Stimulated activated CD8-positive, alpha-beta memory T cell treated with anti-CD3 and anti-CD28 coated beads, Interleukin-4, amount 100 ng/mL, for 1 hour (primary cell): Measurements from ENCODE around the gene SETBP1.

ENCODE experiments used
- DNase-seq, 2 donors: peaks; one replicate each; pipeline ENCODE4 v3.0.0-alpha.2; 2020; ENCODE audit warnings: low read depth in 2 of 2, low spot score in 1 of 2

Gene SETBP1

DNA sequence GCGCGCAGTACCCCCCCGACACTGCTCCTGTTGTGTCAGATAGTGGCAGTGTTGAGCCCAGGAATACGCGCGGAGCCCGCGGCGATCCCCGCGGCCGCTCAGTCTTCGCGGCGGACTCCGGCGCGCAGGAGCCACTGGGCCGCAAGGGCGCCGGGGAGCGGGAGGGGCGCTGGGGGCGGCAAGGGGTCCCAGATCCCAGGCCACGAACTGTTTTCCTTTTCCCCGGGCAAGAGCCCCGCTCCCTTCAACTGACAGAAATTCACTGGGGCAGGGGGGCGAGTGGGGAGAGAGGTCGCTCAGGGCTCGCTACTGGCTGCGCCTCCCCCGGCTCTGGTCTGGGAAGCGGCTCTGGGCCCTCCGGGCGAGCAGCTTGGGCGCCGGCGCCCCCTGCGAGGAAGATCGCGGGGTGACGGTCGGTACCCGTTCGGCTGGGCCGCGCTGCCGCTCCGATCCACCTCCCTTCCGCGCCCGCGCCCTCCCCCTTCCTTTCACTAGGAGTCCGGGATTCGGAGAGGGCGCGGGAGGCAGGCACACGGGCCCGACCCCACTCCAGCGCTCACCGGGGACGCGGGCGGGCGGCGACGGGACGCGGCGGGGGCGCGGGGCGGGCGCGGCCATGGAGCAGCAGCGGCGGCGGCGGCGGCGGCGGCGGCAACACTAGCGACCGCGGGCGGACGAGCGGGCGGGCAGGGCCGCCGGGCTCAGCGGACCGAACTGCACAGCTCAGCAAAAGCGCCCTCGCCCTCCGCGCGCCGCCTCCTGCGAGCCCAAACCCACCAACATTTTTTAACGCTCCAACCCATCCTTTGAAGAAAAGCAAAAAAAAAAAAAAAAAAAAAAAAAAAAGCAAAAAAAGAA lies 1.4 kb upstream of the SETBP1 start:
- peak; percentile 41 to 51 for DNase-seq

DNA sequence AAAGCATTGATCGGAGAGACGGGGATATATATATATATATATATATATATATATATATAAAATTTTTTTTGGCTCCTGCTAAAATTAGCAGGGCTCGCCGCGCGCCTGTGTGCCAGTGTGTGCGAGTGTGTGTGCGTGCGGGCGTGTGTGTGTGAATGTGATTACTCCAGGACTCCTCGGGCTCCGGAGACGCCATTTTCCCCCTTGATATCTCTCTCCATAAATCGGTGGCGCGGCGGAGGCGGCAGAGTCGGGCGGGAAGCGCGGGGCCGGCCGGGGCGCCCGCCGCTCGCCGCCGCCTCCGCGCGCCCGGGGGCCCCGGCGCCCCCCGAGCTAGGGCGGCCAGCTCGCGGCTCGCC lies 795 bp upstream of the SETBP1 start:
- no peak for DNase-seq

DNA sequence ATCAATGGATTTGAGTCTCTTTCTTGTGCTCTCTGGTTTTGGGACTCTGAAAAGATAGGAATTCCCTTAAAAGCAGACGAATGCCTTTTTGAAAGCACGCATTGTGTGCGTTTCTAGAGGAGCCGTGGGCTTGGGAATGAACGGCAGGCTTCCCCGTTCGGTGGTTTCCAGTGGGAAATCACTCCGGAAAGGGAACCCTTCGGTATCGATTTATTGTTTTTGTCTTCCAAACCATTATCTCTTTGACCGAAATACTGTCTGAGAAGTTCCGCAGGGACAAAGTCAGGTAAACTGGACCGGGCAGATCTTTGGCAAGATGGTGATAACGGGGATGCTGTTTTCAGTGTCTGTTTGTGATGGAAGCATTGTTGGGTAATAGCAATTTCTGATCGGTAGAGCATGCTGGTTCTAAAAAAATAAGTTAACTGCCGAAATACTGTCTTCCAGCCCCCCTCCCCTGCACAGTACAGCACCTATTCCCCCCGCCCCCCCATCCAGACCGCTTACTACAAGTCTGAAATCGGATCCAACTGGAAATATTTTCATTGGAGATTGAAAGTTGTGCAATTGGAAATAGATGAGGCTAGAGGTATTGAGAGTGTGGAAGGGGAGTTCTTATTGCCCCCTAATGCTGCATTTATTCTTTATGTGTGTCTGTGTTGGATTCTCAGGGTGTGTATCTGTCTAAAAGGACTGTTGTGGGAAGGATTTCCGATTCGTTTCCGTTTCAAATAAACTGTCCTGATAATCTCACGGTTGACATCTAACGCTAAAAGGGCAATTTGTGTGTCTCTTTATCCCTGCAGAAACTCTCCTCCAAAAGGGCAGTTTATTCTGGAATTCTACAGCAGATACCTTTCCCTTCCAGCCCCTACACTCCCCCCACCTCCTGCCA lies 635 bp downstream of the SETBP1 start:
- DNase-seq = no peak

GRCh38 chr18:44682201-44682870 lies 1.6 kb downstream of the SETBP1 start:
- DNase-seq = no peak

- no peak for DNase-seq
These were observed 2.2 kb downstream of the SETBP1 start for GRCh38 chr18:44682871-44683221.

- DNase-seq = no peak
These were observed 2.9 kb downstream of the SETBP1 start for GRCh38 chr18:44683556-44683955.

DNA sequence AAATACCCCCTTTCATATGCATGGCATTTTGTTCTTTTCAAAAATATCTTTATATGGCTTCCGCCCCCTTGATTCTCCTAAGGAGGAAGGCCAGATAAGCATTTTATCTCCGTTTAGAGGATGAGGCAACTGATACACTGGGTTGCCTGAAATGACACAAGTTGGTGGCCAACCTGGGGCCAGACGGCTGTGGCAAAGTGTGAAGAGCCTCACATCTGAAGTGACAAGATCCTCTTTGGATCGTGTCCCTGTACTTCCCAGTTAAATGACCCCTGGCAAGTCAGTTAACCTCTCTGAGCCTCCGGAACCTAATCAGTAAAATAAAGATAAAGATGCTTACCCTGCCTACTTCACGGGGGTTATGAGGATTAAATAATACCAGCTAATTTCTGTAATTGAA lies 4.6 kb downstream of the SETBP1 start:
- no peak for DNase-seq

- no peak for DNase-seq
These were observed 5.5 kb downstream of the SETBP1 start for GRCh38 chr18:44686156-44686555.

DNA sequence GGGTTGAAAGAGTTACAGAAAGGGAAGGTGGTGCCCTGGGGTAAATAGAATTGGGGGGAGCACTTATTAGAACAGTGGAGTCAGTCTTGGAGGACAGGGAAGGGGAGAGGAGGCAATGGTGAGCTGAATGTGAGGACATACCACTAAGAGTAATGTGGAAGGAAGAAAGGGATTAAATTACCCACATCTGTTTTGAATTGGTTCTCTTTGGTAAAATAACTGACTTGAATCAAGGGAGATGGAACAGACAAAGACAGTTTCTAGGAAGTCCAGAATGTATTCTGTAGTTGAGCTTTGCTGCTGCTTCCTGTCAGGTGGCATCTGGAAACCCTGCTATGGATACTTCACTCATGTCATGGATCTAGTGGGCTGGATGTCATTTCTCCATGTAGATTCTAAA lies 6.7 kb downstream of the SETBP1 start:
- DNase-seq = no peak

GRCh38 chr18:44689736-44690135 lies 9.0 kb downstream of the SETBP1 start:
- DNase-seq = no peak

- DNase-seq = no peak
These were observed 10.6 kb downstream of the SETBP1 start for GRCh38 chr18:44691148-44691925.

DNA sequence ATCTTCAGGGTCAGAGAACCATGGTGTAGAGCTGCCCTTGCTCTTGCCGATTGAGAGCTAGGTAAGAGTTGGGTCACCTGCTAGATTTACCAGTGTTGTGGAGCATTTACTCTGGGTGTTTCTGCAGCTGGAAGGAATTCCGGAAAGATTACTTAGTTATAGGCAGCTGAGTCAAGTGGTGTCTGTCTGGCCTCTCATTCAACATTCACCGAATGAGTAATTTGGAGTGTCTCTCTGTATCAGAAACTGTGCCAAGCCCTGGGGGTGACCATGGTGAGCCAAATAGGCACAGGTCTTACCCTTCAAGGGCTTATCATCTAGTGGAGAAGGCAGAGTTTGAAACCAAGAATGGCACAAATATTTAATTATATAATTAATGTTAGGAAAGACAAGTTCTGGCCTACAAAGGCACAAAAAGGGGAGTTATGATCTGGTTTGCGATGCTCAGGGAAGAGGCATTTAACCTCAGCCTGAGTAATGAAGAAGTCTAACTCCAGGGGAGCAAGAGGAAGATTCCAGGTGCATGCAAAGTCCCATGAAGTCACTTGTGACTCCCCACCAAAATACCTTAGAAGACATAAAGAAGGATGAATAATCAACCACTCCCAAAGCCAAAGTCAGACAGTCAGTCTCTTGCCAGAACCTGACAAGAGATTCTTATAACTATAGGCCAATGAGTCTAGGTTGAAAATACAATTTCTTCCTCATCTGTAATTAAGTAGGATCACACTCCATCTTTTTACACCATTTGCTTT lies 12.5 kb downstream of the SETBP1 start:
- DNase-seq = no peak

DNA sequence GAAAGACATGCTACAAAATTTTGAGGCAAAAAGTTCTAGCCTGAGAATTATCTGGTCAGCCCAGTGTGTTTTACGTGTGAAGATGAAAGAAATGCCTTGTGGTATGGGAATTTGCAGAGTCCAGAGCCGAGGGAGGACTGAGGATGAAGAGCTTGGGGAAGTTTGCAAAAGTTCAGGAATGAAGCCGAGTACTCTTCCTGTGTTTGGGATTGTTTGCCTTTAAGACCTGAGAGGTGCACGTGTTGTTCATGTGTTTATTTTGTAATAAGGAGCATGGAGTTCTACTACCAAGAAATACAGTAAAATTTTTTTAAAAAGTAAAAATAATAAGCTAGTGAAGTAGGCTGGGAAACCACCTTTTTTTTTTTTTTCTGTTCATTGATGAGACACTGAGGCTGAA lies 14.8 kb downstream of the SETBP1 start:
- no peak for DNase-seq

DNA sequence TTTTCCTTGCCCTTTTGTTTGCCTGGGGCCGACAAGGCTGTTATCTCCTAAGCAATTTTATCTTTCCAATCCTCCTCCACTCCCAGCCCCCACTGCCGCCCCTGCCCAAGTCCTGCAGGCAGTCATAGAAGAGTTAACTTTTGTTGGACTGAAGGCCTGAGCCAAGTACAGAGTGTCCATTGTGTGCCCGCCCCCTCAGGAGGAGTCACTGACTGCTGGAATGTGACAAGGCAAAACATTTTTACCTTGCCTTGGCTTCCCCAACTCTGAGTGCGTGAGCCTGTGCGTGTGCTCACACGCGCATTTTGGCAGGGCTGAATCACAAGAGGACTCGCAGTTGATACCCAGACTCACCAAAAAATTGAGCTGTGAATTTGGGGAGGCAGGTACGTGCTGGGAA lies 16.2 kb downstream of the SETBP1 start:
- no peak for DNase-seq

- DNase-seq = no peak
These were observed 16.6 kb downstream of the SETBP1 start for GRCh38 chr18:44697315-44697714.

DNA sequence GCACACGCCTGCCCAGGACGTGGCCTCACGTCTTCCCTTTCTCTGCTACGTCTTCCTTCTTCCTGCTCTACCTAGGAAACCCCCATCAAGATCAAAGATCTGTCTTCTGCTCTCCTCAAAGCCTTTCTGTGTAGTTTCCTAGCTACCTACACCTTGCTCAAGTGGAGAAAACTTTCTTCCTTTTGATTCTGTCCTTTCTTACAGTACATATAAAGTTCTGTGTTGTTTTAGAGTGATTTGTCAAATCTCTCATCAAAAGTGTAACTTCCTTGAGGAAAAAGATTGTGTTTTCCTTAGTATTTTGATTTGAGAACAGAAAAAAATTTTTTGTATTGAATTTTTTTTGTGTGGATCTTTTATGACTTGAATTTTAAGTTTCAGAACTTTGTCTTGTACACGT lies 17.8 kb downstream of the SETBP1 start:
- DNase-seq = no peak

DNA sequence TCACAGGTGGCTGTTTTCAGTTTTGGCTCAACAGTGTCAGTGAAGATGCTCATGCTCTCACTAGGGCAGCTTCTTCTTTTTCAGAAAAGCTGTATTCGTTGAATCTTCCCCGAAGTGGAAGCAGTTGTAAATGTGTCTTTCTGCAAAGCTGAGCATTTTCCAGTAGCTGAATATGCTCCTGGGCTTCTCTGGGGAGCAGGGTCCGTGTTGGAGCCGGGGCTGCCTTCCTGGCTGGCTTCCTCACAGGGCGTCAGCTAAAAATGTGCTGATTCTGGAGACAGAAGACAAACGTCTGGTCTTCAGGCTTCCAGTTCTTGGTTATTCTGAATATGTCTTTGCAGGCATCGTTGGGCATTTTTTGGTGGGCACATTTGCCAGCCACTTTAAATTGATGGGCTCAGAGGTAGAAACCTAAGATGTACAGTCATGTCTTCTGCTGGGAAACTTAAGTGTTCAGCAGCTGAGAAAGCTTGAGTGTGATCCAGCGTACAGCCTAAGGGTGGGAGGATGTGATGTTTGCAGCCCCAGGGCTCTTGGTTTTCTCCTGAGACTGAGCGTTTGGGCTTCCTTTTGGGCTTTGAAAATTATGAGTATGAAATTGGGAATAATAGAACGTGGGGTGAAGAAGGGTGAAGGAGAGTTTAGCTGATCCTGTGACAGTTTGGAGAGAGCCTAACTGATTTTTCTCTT lies 19.0 kb downstream of the SETBP1 start:
- no peak for DNase-seq

GRCh38 chr18:44700652-44701051 lies 20.0 kb downstream of the SETBP1 start:
- no peak for DNase-seq

GRCh38 chr18:44701227-44701626 lies 20.5 kb downstream of the SETBP1 start:
- no peak for DNase-seq

GRCh38 chr18:44702594-44702993 lies 21.9 kb downstream of the SETBP1 start:
- DNase-seq = no peak
